HT-29 (cell line): ENCODE data around the gene PSMF1. TPM values are rescaled to one million over a fixed set of nuclear protein-coding genes. Genes with fewer than 3 reads are reported as not detected.
"Not testable (repeated sequence)": the region's sequence is repeated elsewhere in the genome, so short reads cannot be mapped to it uniquely, and the experiment has no call there.

Experiments
- DNase-seq: peaks from one replicate; pipeline ENCODE4 v3.0.0-alpha.2; 2015; ENCODE audit warnings: low spot score
- total RNA-seq: library from RNA; depleted of rRNA; stranded (reverse); fragments of >200 nt; shearing (Covaris generic); gene quantifications from 2 replicates; pipeline ENCODE4 v1.2.3, GENCODE V29; 2014; rRNA removed

The PSMF1 gene
- total RNA-seq, 1 experiment from 2014 or later = 50.7 TPM

DNA sequence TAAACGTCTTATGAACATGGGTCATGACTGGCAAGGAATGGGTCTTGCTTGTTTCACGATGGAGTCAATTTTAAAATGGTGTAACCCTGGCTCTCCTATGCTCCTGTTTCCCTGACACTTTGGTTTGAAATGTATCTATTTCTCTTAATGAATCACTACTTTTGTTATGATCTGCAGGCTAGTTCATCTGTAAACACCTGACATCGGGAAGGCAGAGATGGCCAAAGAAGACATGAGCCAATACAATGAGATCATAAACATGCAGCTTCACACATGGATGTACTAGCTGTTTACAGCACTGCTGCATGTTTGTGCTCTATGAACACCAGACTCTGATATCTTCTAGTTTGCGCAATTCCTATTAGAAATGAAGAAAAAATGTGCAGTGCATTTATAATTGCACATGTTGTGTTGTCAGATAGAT is 96.4 kb downstream of the PSMF1 start:
- no peak for DNase-seq

DNA sequence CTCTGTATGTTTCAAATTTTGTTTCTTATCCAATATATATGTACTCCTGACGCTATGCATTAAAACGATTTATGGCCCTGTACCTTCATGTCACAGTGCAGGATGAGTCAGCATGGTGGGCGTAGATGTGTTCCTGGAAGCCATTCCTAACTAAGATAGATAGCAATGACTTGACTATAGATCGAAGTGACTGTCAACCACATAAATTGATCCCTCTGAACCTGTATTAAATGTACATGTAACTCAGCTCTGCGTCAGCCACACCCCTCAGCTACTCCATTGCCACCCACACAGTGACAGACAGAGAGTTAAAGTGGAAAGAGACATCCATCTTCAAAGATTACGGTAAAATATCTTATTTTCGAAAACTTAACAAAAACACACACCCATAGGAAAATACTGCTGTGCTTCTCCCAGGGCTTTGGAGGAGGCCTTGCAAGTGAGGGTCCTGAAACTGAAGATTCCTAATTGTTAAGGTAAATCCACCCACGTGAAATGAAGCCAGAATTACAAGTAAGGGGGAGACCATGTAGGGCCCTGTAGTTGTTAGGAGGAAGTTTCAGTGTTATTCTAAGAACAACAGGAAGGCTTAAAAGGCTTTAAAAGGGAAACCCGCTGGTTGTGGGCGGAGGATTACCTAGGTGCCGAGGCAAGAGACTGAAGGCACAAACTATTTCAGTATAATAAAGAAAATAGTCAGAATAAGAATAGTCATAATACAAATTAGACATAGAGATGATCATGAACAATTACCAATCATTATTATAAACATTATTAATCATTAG is 97.2 kb downstream of the PSMF1 start:
- DNase-seq = no peak

DNA sequence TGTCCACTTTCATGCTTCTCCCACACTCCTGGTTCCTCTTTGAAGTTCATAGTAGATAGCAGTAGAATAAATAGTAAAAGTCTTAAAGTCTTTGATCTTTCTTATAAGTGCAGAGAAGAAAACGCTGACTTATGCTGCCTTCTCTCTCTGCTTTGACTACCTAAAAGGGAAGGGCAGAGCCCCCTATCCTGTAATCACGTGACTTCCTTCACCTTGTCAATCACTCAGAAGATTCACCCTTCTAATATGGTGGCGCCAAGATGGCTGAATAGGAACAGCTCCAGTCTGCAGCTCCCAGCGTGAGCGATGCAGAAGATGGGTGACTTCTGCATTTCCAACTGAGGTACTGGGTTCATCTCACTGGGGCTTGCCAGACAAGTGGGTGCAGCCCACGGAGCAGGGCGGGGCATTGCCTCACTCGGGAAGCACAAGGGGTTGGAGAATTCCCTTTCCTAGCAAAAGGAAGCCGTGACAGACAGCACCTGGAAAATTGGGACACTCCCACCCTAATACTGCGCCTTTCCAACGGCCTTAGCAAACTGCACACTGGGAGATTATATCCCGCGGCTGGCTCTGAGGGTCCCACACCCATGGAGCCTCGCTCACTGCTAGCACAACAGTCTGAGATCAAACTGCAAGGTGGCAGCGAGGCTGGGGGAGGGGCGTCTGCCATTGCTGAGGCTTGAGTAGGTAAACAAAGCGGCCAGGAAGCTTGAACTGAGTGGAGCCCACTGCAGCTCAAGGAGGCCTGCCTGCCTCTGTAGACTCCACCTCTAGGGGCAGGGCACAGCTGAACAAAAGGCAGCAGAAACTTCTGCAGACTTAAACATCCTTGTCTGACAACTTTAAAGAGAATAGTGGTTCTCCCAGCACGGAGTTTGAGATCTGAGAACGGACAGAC is 98.4 kb downstream of the PSMF1 start:
- DNase-seq = not testable (repeated sequence)

Other genes with a start within 250 kb of the PSMF1 start
- gene ANGPT4, start 202.3 kb upstream of the PSMF1 start, total RNA-seq = not detected in 2 replicates
- gene RSPO4, start 116.3 kb upstream of the PSMF1 start, total RNA-seq = not detected in 2 replicates
- 8.8 and 8.9 TPM in 2 replicates for gene TMEM74B, start 66.4 kb downstream of the PSMF1 start, total RNA-seq
- 0.13 TPM in 1 of 2 replicates, not detected in the other for gene C20orf202, start 84.9 kb downstream of the PSMF1 start, total RNA-seq
- not detected in 2 replicates for gene RAD21L1, start 107.4 kb downstream of the PSMF1 start, total RNA-seq
- gene SNPH, start 147.7 kb downstream of the PSMF1 start, total RNA-seq = 0.13 and 0.36 TPM in 2 replicates
- gene SDCBP2, start 210.5 kb downstream of the PSMF1 start, total RNA-seq = 19.1 and 22.4 TPM in 2 replicates